ENCODE results near the gene SLC5A6.

Gene SLC5A6

GRCh38 chr2:27174638-27175037, 37.4 kb downstream of the SLC5A6 start:
- no peak for DNase-seq (ENCODE audit: low read depth)

GRCh38 chr2:27171351-27171848, 40.7 kb downstream of the SLC5A6 start:
- no peak for DNase-seq (ENCODE audit: low read depth)

- DNase-seq (ENCODE audit: low read depth), result no peak
Measured at GRCh38 chr2:27170581-27171337, 41.3 kb downstream of the SLC5A6 start.

- DNase-seq (ENCODE audit: low read depth), result no peak
Measured at GRCh38 chr2:27164960-27165763, 46.9 kb downstream of the SLC5A6 start.

GRCh38 chr2:27162151-27163121, 49.6 kb downstream of the SLC5A6 start:
- no peak for DNase-seq (ENCODE audit: low read depth)

- DNase-seq (ENCODE audit: low read depth), result no peak
Measured at GRCh38 chr2:27160191-27160590, 51.9 kb downstream of the SLC5A6 start.

- DNase-seq (ENCODE audit: low read depth), result no peak
Measured at GRCh38 chr2:27159271-27159670, 52.8 kb downstream of the SLC5A6 start.

- DNase-seq (ENCODE audit: low read depth), result no peak
Measured at GRCh38 chr2:27158468-27158867, 53.6 kb downstream of the SLC5A6 start.

- DNase-seq (ENCODE audit: low read depth), result no peak
Measured at GRCh38 chr2:27155069-27155520, 57.0 kb downstream of the SLC5A6 start.

- DNase-seq (ENCODE audit: low read depth), result no peak
Measured at GRCh38 chr2:27154488-27154887, 57.6 kb downstream of the SLC5A6 start.

GRCh38 chr2:27152796-27153464, 59.1 kb downstream of the SLC5A6 start:
- DNase-seq (ENCODE audit: low read depth), result no peak

GRCh38 chr2:27152102-27152795, 59.8 kb downstream of the SLC5A6 start:
- DNase-seq (ENCODE audit: low read depth), result no peak

GRCh38 chr2:27150639-27151230, 61.3 kb downstream of the SLC5A6 start:
- no peak for DNase-seq (ENCODE audit: low read depth)
